ENCODE data around the gene FAT3. TPM values are rescaled to one million over a fixed set of nuclear protein-coding genes. Genes with fewer than 3 reads are reported as not detected.

Gene FAT3
- total and polyA plus RNA-seq, 9 of the 15 experiments (the other 6 are each of a cell fraction or from before 2014, with no cell fraction given): under 0.01 TPM; not detected in 7

DNA sequence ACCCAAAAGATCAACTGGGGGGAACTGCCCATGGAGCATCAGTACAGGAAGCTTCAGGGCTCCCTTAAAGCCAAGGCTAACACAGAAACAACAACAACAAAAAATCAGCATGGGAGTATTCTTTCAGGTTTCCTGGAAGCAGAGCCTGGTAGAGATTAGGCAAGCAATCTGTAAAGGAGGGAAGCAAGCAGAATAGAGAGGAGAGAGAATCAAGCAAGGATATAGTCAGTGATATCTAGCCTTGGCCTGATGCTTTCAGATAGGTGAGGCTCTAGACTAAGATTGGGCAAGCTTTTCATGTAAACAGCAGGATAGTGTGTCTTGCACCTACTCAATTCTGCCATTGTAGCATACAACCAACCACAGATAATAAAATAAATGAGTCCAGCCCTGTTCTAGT, 44.4 kb upstream of the FAT3 start (continued):
- TF ChIP-seq, protein P1, sequence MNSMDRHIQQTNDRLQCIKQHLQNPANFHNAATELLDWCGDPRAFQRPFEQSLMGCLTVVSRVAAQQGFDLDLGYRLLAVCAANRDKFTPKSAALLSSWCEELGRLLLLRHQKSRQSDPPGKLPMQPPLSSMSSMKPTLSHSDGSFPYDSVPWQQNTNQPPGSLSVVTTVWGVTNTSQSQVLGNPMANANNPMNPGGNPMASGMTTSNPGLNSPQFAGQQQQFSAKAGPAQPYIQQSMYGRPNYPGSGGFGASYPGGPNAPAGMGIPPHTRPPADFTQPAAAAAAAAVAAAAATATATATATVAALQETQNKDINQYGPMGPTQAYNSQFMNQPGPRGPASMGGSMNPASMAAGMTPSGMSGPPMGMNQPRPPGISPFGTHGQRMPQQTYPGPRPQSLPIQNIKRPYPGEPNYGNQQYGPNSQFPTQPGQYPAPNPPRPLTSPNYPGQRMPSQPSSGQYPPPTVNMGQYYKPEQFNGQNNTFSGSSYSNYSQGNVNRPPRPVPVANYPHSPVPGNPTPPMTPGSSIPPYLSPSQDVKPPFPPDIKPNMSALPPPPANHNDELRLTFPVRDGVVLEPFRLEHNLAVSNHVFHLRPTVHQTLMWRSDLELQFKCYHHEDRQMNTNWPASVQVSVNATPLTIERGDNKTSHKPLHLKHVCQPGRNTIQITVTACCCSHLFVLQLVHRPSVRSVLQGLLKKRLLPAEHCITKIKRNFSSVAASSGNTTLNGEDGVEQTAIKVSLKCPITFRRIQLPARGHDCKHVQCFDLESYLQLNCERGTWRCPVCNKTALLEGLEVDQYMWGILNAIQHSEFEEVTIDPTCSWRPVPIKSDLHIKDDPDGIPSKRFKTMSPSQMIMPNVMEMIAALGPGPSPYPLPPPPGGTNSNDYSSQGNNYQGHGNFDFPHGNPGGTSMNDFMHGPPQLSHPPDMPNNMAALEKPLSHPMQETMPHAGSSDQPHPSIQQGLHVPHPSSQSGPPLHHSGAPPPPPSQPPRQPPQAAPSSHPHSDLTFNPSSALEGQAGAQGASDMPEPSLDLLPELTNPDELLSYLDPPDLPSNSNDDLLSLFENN (IDR thresholded peaks at IDR 0.05; ENCODE audit: low read depth in 2 of 2, low read length in 2 of 2): no peak
- TF ChIP-seq FOXP1 (CRISPR knock-in tag; IDR thresholded peaks at IDR 0.05) (no peak), PHF21A (IDR thresholded peaks at IDR 0.05; ENCODE audit: borderline replicate concordance, low read depth) (no peak), TEAD4 (IDR thresholded peaks at IDR 0.05; ENCODE audit: low read length) (no peak), TEAD4 (CRISPR knock-in tag; IDR thresholded peaks at IDR 0.05; ENCODE audit: borderline replicate concordance) (no peak), NCOA1 (IDR thresholded peaks at IDR 0.05; ENCODE audit: low read depth) (no peak)
- TF ChIP-seq, protein P2, sequence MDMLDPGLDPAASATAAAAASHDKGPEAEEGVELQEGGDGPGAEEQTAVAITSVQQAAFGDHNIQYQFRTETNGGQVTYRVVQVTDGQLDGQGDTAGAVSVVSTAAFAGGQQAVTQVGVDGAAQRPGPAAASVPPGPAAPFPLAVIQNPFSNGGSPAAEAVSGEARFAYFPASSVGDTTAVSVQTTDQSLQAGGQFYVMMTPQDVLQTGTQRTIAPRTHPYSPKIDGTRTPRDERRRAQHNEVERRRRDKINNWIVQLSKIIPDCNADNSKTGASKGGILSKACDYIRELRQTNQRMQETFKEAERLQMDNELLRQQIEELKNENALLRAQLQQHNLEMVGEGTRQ (CRISPR knock-in tag; IDR thresholded peaks at IDR 0.05): no peak
- TF ChIP-seq, protein P3, sequence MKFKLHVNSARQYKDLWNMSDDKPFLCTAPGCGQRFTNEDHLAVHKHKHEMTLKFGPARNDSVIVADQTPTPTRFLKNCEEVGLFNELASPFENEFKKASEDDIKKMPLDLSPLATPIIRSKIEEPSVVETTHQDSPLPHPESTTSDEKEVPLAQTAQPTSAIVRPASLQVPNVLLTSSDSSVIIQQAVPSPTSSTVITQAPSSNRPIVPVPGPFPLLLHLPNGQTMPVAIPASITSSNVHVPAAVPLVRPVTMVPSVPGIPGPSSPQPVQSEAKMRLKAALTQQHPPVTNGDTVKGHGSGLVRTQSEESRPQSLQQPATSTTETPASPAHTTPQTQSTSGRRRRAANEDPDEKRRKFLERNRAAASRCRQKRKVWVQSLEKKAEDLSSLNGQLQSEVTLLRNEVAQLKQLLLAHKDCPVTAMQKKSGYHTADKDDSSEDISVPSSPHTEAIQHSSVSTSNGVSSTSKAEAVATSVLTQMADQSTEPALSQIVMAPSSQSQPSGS (CRISPR knock-in tag; IDR thresholded peaks at IDR 0.05): no peak
- TF ChIP-seq, protein P4, sequence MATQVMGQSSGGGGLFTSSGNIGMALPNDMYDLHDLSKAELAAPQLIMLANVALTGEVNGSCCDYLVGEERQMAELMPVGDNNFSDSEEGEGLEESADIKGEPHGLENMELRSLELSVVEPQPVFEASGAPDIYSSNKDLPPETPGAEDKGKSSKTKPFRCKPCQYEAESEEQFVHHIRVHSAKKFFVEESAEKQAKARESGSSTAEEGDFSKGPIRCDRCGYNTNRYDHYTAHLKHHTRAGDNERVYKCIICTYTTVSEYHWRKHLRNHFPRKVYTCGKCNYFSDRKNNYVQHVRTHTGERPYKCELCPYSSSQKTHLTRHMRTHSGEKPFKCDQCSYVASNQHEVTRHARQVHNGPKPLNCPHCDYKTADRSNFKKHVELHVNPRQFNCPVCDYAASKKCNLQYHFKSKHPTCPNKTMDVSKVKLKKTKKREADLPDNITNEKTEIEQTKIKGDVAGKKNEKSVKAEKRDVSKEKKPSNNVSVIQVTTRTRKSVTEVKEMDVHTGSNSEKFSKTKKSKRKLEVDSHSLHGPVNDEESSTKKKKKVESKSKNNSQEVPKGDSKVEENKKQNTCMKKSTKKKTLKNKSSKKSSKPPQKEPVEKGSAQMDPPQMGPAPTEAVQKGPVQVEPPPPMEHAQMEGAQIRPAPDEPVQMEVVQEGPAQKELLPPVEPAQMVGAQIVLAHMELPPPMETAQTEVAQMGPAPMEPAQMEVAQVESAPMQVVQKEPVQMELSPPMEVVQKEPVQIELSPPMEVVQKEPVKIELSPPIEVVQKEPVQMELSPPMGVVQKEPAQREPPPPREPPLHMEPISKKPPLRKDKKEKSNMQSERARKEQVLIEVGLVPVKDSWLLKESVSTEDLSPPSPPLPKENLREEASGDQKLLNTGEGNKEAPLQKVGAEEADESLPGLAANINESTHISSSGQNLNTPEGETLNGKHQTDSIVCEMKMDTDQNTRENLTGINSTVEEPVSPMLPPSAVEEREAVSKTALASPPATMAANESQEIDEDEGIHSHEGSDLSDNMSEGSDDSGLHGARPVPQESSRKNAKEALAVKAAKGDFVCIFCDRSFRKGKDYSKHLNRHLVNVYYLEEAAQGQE (IDR thresholded peaks at IDR 0.05; ENCODE audit: borderline replicate concordance): no peak
- TF ChIP-seq, protein P4 (CRISPR knock-in tag; IDR thresholded peaks at IDR 0.05; ENCODE audit: low read depth): no peak
